A673 (cell line): ENCODE data around the gene HPSE2.

Source experiments
- EZH2 ChIP-seq: fragments of 200-600 bp; sonication (generic); IDR thresholded peaks from 2 replicates; pipeline ENCODE4 v1.6.1; 2017; ENCODE audit warnings: borderline replicate concordance, low read depth, mild to moderate bottlenecking, mixed read lengths, antibody characterized with exemption, low read length; ENCODE audit not compliant: poor library complexity, severe bottlenecking
- TF ChIP-seq, protein P1 (sequence below): fragments of 300-800, 200-600 bp; sonication (generic); conservative IDR thresholded peaks from 2 replicates; pipeline ENCODE4 v1.5.1; 2017; ENCODE audit warnings: low read depth, mild to moderate bottlenecking, antibody characterized with exemption, low read length, moderate library complexity, mixed read lengths

DNA sequence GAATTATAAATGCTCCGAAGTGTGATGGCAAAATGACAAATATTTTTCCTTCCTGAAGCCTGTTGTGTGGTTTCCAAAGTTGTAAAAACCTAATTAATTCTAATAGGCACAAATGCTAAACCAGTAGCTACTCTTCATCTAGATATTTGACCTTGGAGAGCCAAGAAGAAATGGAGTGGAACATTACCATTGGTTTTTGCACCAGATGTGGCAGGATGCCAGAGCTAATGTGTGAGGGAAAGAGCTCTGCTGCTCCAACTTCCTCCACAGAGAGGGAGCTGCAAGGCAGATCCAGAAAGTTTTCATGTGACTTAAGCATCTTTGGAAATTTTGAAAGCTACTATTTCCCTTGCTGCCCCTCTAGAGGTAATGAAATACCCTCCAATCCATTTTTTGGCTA lies 723.8 kb downstream of the HPSE2 start:
- no peak for TF ChIP-seq EZH2
- TF ChIP-seq, protein P1, sequence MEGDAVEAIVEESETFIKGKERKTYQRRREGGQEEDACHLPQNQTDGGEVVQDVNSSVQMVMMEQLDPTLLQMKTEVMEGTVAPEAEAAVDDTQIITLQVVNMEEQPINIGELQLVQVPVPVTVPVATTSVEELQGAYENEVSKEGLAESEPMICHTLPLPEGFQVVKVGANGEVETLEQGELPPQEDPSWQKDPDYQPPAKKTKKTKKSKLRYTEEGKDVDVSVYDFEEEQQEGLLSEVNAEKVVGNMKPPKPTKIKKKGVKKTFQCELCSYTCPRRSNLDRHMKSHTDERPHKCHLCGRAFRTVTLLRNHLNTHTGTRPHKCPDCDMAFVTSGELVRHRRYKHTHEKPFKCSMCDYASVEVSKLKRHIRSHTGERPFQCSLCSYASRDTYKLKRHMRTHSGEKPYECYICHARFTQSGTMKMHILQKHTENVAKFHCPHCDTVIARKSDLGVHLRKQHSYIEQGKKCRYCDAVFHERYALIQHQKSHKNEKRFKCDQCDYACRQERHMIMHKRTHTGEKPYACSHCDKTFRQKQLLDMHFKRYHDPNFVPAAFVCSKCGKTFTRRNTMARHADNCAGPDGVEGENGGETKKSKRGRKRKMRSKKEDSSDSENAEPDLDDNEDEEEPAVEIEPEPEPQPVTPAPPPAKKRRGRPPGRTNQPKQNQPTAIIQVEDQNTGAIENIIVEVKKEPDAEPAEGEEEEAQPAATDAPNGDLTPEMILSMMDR: no peak
